Stimulated activated CD8-positive, alpha-beta memory T cell treated with anti-CD3 and anti-CD28 coated beads, Interleukin-7, amount 100 ng/mL, for 48 hours (primary cell): ENCODE measurements around the gene TMCC2.
"Not testable (repeated sequence)": the region's sequence is repeated elsewhere in the genome, so short reads cannot be mapped to it uniquely, and the experiment has no call there.

Experiments used
- DNase-seq, 2 donors: peaks; one replicate each; pipeline ENCODE4 v3.0.0-alpha.2; 2020; ENCODE audit warnings: low read depth in 1 of 2; ENCODE audit errors: extremely low read depth in 1 of 2

The TMCC2 gene

GRCh38 chr1:205227584-205228013 is at the start of gene TMCC2:
Gene TMCC2 (plus strand): TSS chr1:205227946. CDS start chr1:205228565, 619 bp downstream.
- DNase-seq: peak; percentile 73 to 80

- no peak for DNase-seq
Observed at GRCh38 chr1:205179842-205180241, 47.9 kb upstream of the TMCC2 start.

GRCh38 chr1:205180331-205180730 is 47.4 kb upstream of the TMCC2 start:
- DNase-seq: not testable (repeated sequence)

GRCh38 chr1:205182930-205183329 is 44.8 kb upstream of the TMCC2 start:
- no peak for DNase-seq

- DNase-seq: no peak
Observed at GRCh38 chr1:205183676-205184335, 43.9 kb upstream of the TMCC2 start.

GRCh38 chr1:205186191-205186590 is 41.6 kb upstream of the TMCC2 start:
- DNase-seq: no peak

- no peak for DNase-seq
Observed at GRCh38 chr1:205187420-205187819, 40.3 kb upstream of the TMCC2 start.

- no peak for DNase-seq
Observed at GRCh38 chr1:205188098-205188497, 39.6 kb upstream of the TMCC2 start.

- no peak for DNase-seq
Observed at GRCh38 chr1:205188596-205188995, 39.1 kb upstream of the TMCC2 start.

GRCh38 chr1:205189131-205189530 is 38.6 kb upstream of the TMCC2 start:
- no peak for DNase-seq

- DNase-seq: no peak
Observed at GRCh38 chr1:205190845-205191577, 36.7 kb upstream of the TMCC2 start.

- no peak for DNase-seq
Observed at GRCh38 chr1:205191622-205192021, 36.1 kb upstream of the TMCC2 start.

GRCh38 chr1:205192287-205192686 is 35.5 kb upstream of the TMCC2 start:
- no peak for DNase-seq

- DNase-seq: peak in 1 of 2 donors; percentile 54
Observed at GRCh38 chr1:205199090-205199930, 28.4 kb upstream of the TMCC2 start.

GRCh38 chr1:205199931-205200299 is 27.8 kb upstream of the TMCC2 start:
- no peak for DNase-seq

GRCh38 chr1:205204552-205204951 is 23.2 kb upstream of the TMCC2 start:
- no peak for DNase-seq

GRCh38 chr1:205205055-205205454 is 22.7 kb upstream of the TMCC2 start:
- DNase-seq: no peak

- no peak for DNase-seq
Observed at GRCh38 chr1:205208811-205209210, 18.9 kb upstream of the TMCC2 start.

GRCh38 chr1:205210756-205211168 is 17.0 kb upstream of the TMCC2 start:
- DNase-seq: no peak

- peak; percentile 86 to 92 for DNase-seq
Observed at GRCh38 chr1:205211169-205211838, 16.4 kb upstream of the TMCC2 start, which contains the start of gene DSTYK. Gene DSTYK (minus strand): TSS chr1:205211702. CDS start chr1:205211535, 167 bp downstream.
